BJ (cell line): ENCODE measurements around the gene USP48. TPM values are rescaled to one million over a fixed set of nuclear protein-coding genes. Genes with fewer than 3 reads are reported as not detected.
"Not testable (repeated sequence)": the region's sequence is repeated elsewhere in the genome, so short reads cannot be mapped to it uniquely, and the experiment has no call there.

Experiments
- CTCF ChIA-PET: fragments of 350-600 bp; formaldehyde crosslinking; extraction: SDS; loops from one replicate; lab custom pipeline; 2021; ENCODE audit warnings: antibody characterized with exemption, inconsistent platforms; lab: Yijun Ruan, JAX
- POLR2A ChIA-PET: fragments of 300-600 bp; sonication (Branson Sonifier 250); formaldehyde crosslinking; extraction: SDS; loops from one replicate; lab custom pipeline; 2021; ENCODE audit warnings: antibody characterized with exemption; lab: Charles Lee
- DNase-seq: peaks from one replicate; pipeline ENCODE4 v3.0.0-alpha.2; 2011; ENCODE audit warnings: low read depth
- H3K27me3 ChIP-seq: 2 replicates; pipeline ENCODE4 v1.6.0; 2011; ENCODE audit warnings: low read length; ENCODE audit not compliant: control insufficient read depth, insufficient read depth
- H3K36me3 ChIP-seq: 2 replicates; pipeline ENCODE4 v1.5.1; 2011; ENCODE audit warnings: low read length; ENCODE audit not compliant: control insufficient read depth, insufficient read depth
- H3K4me3 ChIP-seq: 2 replicates; pipeline ENCODE4 v1.5.1; 2011; ENCODE audit warnings: low read depth, mild to moderate bottlenecking, control low read depth, low read length
- CTCF ChIP-seq: IDR thresholded peaks from 2 replicates; pipeline ENCODE4 v1.5.1; 2011; ENCODE audit warnings: low read depth, mild to moderate bottlenecking, control low read depth, inconsistent platforms, low read length, moderate library complexity; ENCODE audit not compliant: insufficient read depth
- polyA plus RNA-seq: library from polyadenylated mRNA; depleted of rRNA; stranded (reverse); fragments of >200 nt; gene quantifications from 2 replicates; pipeline ENCODE4 v1.2.3, GENCODE V29; 2011

The USP48 gene
- polyA plus RNA-seq, 1 experiment, result 10.8 TPM

- H3K4me3 ChIP-seq, result no peak overlapping the region
- TF ChIP-seq CTCF, result no peak
- CTCF ChIA-PET, result no interaction called here
- no peaks in the 10 kb centered on the region for H3K27me3 ChIP-seq
- POLR2A ChIA-PET, result interaction anchor here (0.6 kb wide), 1 partner anchor 15 kb away, joined by 3 read pairs; no protein-coding TSS in a partner anchor
- no peak for DNase-seq
- peaks cover 3% of the 10 kb centered on the region for H3K36me3 ChIP-seq
Measured at GRCh38 chr1:21680381-21680780, 102.6 kb downstream of the USP48 start.

- Histone ChIP-seq H3K27me3 (no peaks in the 10 kb centered on the region), H3K4me3 (no peak overlapping the region), H3K36me3 (peaks cover 1% of the 10 kb centered on the region)
- no peak for DNase-seq
- CTCF ChIA-PET, result no interaction called here
- no peak for TF ChIP-seq CTCF
- POLR2A ChIA-PET, result no interaction called here
Measured at GRCh38 chr1:21677168-21677567, 105.8 kb downstream of the USP48 start.

- no peak for TF ChIP-seq CTCF
- no peak for DNase-seq
- no peaks in the 10 kb centered on the region for H3K36me3 ChIP-seq
- H3K27me3 ChIP-seq, result peaks cover 8% of the 10 kb centered on the region
- H3K4me3 ChIP-seq, result no peak overlapping the region
- CTCF ChIA-PET, result interaction anchor here (1.2 kb wide), 1 partner anchor 28 kb away, joined by 3 read pairs; no protein-coding TSS in a partner anchor
- POLR2A ChIA-PET, result no interaction called here
Measured at GRCh38 chr1:21674957-21675356, 108.0 kb downstream of the USP48 start.

- H3K4me3 ChIP-seq, DNase-seq, H3K36me3 ChIP-seq: not testable (repeated sequence)
- ChIA-PET CTCF (interaction anchor here (1.2 to 1.5 kb wide), 2 partner anchors 18 to 30 kb away, joined by 3 read pairs; no protein-coding TSS in a partner anchor), POLR2A (interaction anchor here (0.6 kb wide), 1 partner anchor 147 kb away, joined by 6 read pairs; no protein-coding TSS in a partner anchor)
- peaks cover 14% of the 10 kb centered on the region for H3K27me3 ChIP-seq
Measured at GRCh38 chr1:21673853-21674252, 109.1 kb downstream of the USP48 start.

- ChIA-PET POLR2A (interaction anchor here (0.6 kb wide), 1 partner anchor 99 kb away, joined by 6 read pairs; no protein-coding TSS in a partner anchor), CTCF (interaction anchor here (0.9 to 1.5 kb wide), 2 partner anchors 17 to 77 kb away, joined by 3 read pairs; no protein-coding TSS in a partner anchor)
- DNase-seq, result peak; percentile 42
- Histone ChIP-seq H3K4me3 (no peak overlapping the region), H3K27me3 (peaks cover 19% of the 10 kb centered on the region), H3K36me3 (no peaks in the 10 kb centered on the region)
- no peak for TF ChIP-seq CTCF
Measured at GRCh38 chr1:21673277-21673780, 109.6 kb downstream of the USP48 start.
